ENCODE measurements around the gene ISCU.

DNA sequence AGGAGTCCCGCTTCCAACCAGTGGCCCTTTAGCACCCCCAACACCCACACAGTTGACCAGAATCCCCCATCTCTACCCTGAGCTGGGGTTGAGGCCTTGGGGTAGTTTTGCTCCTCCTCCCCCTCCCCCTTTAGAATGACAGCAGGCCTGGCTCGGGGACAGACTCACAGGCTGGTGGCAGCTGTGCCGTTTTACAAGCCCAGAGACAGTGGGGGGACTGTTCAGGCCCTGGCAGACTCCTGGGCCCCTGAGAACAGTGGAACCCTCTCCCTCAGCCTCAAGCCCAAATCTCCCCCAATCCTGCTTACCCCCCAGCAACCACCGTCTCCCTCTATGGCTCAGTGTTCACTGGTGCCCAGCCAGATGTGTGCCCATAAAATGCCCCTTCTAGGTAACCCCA lies 25.4 kb downstream of the ISCU start:
- TF ChIP-seq CTCF (IDR thresholded peaks at IDR 0.05; ENCODE audit: low read depth, low read length, poor library complexity, severe bottlenecking) = no peak
- no peak for TF ChIP-seq EZH2phosphoT487 (IDR thresholded peaks at IDR 0.05; ENCODE audit: borderline replicate concordance, low read length)
